Activated naive CD4-positive, alpha-beta T cell (primary cell): Measurements from ENCODE around the gene TMEM174.

Source experiments
- DNase-seq, 4 experiments: peaks; one replicate each; lab custom pipeline; 2025; lab: John Stamatoyannopoulos, UW

Gene TMEM174

DNA sequence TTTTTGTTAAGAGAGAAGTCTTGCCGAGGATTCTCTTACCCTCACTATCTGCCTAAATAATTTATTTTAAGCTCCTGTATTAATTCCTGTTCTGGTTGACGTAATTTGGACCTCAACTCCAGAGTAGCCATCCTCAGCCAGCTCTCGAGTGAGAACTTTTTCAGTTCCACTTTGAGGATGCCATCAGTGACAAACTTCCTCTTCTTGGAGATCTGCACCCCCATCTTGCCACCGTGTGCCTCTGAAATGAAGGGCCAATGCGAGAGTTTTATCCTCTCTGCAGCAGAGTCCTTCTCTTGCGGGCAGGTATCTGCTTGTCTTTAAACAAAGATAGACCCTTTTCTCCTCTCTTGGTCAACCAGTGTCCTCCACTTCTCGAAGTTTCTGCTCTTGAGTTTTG is 19.5 kb upstream of the TMEM174 start:
- no peak for DNase-seq

DNA sequence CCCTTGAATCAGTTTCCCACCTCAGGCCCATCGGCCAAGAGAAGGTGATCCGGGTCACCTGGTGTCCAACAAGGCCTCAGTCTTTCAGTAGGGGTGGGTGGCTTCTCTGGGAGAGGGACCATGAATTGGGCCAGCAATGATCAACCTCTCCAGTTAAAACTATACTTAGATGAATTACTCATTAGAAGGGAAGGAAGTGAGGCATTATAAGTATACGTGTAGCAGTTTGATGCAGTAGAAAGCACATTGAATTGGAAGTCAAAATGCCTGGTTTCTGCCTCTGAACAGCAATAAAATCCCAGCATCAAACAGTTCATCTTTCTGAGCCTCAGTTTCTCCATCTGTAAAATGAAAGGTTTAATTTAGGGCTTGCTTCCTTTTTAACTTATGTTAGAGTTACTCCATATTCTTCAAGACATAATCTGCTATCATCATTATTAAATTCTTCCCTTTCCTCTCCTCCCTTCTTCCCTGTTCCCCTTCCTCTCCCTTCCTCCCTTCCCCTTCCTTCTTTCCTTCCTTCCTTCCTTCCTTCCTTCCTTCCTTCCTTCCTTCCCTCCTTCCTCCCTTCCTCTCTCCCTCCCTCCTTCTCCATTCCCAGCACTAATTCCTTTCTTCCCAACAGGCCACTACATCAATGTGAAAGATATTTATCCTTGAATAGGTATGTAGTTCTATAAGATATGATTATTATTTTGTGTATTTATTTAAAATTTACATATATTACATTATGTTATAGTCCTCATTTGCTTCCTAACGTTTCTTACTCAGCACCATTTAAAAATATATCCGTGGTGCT is 18.6 kb upstream of the TMEM174 start:
- DNase-seq, result no peak

DNA sequence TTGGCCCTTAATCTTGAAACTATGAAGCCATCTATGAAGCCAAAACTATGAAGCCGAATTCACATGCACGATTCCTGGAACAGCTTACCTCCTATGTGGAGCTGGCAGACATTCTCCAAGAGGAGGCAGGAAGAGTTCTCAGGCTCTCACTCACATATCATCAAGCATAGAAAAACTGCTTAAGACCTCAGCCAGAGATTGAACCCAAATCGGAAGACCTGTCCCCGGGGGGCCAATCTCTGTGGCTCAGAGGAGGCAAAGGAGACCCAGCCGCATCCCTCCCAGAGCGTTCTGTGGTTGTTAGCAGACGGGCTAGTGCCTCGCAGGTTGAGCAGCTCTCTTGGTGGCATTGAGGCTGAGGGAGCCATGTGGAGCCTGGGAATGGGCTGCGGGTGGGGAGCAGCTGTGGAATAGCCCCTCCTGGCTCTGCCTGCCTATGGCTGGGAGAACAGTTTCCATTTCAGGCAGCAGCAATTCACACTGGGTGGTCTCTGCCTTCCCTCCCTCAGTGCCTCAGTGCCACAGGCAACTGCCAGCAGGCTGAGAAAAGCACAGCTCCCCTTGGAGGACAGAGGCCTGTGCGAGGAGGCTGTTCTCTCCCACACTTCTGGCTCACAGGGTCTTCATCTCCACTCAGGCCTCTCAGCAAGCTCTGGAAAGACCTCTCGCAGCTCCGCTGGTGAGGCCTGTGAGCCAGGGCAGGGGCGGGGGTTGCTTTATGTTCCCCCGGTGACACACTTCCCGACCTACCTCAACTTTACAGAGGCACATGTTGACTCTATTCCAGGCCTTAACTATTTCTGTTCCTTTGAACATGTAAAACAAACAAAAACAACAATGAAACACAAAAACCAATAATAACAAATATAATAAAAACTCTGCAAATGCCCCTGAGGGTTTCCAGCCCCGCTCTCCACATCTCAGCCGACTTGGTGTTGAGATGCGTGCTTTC is 17.4 kb upstream of the TMEM174 start:
- no peak for DNase-seq

DNA sequence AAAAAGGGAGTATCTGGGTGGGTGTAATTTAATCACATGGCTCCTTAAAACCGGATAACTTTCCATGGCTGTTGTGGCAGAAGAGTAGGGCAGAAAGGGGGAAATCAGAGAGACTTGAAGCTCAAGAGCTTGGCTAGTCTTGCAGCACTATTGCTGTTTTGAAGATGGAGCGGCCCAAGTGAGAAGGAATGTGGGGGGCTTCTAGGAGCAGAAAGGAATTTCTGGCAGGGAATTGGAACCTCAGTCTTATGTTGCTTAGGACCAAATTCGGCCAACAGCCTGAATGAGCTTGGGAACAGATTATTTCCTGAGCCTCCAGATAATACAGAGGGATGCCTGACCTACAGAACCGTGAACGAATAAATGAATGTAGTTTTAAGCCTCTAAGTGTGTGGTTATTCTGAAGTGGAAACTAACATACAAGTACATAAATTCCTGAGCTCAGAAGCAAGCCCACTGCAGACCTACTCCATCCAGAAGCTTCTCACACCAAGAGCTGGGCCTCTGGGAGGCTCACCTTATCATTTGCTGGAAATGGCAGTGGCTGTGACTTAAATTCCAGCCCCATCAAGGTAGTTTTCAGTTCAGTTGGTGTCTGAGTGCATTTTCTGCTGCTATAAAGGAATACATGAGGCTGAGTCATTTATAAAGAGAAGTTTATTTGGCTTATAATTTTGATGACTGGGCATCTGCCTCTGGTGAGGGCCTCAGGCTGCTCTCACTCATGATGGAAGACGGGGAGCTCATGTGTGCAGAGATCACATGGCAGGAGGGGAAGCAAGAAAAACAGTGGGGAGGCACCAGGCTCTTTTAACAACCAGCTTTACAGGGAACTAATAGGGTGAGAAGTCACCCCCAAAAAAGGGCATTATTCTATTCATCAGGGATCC is 15.3 kb upstream of the TMEM174 start:
- DNase-seq, result no peak

DNA sequence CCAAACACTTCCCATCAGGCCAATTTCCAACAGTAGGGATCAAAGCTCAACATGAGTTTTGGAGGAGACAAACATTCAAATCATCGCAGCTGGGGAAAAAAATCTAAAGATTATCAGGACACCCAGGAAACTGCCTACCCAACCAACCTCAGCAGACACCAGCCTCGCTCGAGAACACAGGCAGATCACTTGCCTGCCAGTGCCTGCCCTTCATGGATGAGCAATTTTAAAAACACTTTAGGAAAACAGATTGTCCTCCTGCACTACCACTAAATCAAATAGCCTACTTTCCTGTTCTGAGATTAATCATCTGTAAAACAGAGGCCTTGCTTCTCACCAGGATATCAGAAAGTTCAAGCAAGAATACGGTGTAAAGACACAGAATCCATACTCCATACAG is 14.7 kb upstream of the TMEM174 start:
- no peak for DNase-seq

DNA sequence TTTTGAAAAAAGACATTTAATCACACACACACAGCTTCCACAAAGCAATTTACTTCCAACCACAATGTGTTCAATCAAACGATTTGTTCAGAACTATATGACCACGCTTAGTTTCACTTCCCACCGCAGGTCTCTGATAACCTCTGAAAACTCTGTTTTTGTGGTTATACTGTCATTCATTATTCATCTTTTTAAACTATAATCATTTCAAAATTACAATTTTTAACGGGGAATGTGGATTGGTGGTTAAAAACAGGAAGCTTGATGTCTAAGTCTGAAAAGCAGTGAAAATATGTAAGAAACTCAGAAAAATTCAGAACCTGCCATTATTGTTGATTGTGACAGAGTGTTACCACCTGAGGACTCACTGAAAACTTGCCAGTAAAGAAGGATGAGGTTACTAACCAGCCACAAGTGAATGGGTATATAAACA is 12.7 kb upstream of the TMEM174 start:
- no peak for DNase-seq

DNA sequence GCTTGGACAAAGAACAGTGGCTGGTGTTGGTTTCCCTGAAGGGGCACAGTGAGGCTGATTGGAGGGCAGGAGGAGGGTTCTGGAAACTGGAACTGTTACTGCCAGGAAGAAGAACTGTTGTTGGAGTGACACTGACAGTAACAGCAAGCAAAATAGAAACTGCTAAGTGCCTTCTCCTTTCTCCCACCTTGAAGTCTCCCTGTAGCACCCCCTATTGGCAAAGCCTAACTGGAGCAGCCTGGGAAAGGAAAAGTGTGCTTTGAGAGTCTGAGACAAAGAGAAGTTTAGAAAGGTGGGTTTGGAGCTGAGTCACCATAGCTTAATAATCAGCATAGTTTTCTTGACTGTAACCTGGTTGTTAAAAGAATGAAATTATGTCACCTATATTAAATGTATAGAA is 2.5 kb upstream of the TMEM174 start:
- DNase-seq, result no peak

DNA sequence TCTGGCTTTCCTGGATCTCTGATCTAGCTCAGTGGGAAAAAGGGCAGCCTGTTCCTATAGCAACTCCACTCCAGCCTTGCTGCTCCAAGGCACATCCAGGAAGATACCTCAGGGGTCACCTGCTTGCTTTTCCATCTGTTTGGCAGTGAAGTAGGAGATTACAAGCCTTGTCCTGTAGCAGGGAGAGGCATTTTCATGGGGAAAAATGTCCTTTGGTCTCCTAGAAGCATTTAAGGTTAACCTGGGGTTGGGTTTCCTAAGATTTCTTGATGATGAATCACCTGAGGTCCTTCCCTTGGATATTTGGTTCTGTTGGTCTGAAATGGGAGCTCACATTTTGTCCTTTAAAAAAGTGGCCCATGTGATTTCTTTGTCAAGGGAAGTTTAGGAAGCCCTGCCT is 1.5 kb upstream of the TMEM174 start:
- no peak for DNase-seq

DNA sequence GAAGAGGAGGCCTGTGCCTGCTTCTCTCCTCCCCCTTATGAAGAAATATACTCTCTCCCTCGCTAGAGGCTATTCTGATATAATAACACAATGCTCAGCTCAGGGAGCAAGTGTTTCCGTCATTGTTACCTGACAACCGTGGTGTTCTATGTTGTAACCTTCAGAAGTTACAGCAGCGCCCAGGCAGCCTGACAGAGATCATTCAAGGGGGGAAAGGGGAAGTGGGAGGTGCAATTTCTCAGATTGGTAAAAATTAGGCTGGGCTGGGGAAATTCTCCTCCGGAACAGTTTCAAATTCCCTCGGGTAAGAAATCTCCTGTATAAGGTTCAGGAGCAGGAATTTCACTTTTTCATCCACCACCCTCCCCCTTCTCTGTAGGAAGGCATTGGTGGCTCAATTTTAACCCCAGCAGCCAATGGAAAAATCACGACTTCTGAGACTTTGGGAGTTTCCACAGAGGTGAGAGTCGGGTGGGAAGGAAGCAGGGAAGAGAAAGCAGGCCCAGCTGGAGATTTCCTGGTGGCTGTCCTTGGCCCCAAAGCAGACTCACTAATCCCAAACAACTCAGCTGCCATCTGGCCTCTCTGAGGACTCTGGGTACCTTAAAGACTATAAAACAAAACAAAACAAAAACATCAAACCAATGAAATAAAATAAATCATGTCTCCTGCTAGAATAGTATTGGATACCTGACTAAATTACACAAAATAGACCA is 1.3 kb downstream of the TMEM174 start:
- DNase-seq, result no peak

DNA sequence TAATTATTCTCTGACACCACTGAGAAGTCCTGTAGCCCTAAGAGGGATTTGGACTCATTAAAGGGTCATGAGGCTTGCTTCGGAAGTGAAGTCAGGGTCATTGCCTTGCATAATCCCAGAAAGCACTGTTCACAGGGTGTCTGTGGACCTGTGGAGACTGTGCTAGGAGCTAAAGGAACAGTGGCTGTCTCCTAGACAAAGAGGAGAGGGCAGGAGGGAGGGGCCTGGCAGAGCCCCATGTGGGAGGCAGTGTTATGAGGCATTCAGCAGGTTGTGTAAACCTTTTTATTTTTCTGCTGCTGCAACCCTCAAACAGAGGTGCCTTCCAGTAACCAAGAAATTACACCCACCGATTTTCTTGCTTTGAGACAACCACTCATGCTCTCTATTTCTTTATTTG is 3.3 kb downstream of the TMEM174 start:
- DNase-seq, result no peak

DNA sequence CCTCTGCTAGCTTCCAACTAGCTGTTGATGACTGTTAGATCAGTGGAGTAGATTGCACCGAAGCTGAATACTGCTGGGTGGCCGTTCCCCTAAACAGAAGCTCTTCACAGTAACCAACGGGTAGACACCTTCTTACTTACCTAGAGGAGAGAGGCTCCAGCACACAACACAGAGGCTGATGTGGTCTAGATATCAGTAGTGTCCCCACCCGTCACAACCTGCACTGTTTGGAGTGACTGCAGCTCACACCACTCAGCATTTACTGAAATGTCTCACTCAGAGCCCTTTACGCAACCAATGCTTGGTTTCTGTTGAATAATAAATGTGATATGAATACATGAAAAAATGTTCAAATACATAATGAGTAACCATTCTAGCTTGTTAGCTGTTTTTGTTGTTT is 5.3 kb downstream of the TMEM174 start:
- no peak for DNase-seq

DNA sequence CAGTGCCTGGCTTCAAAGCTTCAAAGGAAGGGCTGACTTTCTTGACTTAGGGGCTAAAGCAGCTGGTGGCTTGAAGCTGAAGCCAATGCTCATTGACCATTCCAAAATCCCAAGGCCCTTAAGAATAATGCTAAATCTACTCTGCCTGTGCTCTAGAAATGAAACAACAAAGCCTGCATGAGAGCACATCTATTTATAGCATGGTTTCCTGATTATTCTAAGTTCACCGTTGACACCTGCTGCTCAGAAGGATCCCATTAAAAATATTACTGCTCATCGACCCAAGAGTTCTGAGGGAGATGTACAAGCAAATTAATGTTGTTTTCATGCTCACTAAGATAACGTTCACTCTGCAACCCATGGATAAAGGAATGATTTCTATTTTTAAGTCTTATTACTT is 6.7 kb downstream of the TMEM174 start:
- DNase-seq, result no peak

DNA sequence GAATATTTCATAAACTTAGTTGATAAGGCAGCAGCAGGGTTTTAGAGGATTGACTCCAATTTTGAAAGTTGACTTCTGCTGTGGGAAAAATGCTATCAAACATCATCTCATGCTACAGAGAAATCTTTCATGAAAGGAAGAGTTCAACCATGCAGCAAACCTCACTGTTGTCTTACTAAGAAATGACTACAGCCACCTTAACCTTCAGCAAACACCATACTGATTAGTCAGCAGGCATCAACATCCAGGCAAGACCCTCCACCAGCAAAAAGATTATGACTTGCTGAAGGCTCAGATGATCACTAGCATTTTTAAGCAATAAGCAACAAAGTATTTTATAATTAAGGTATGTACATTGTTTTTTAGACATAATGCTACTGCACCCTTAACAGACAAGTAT is 7.6 kb downstream of the TMEM174 start:
- DNase-seq, result no peak

DNA sequence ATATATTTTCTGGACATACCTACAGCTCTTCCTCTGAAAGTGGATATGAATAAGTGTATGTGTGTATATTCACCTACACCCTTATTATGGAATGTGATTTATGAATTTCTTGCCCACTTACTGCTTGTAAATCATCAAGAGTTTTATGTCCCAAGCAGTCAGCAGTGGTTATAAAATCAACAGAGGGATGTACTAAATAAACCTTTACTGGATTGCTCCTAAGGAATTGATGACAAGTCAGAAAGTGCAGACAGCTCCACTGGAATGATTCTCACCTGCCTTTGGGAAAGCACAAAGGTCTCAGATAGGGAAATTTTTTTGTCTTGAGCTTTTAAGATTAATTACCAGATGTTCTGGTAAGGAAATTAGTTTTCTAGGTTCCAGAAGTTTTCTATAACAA is 9.3 kb downstream of the TMEM174 start:
- DNase-seq, result no peak

DNA sequence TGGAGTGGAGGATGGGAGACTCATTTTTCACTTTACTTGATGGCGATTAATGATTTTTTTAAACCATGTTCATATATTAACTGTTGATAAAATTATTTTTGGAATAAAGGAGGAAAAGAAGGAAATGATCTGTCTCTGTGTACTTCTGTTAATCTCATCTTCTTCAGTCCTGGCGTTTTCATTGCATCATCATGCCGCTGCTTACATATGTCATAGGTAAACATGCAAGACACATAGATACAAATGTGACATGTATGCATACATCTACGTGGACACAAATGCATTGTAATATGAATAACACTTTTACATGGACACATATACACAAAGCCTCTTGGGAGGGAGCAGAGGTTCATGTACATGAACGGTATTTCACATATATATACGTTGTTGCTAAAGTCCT is 10.0 kb downstream of the TMEM174 start:
- no peak for DNase-seq

DNA sequence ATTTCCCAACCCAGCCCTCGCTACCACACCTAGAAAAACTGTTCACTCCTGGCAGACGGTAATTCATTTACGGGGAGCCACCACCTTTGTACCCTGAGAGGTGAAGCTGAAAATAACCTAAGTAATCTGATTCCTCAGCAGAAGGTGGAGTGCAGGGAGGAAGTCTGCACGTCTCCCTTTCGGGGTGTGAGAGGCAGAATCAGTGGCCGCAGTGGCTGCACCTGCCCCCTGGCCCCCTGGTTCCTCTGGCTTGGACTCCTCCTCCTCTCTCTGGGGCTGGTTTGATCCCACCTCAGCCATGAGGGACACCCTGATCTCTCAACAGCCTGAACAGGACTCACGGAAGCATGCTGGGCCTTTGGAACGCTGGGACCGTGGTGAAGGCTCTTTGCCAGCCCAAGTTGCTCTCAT is 10.5 kb downstream of the TMEM174 start:
- DNase-seq, result no peak

DNA sequence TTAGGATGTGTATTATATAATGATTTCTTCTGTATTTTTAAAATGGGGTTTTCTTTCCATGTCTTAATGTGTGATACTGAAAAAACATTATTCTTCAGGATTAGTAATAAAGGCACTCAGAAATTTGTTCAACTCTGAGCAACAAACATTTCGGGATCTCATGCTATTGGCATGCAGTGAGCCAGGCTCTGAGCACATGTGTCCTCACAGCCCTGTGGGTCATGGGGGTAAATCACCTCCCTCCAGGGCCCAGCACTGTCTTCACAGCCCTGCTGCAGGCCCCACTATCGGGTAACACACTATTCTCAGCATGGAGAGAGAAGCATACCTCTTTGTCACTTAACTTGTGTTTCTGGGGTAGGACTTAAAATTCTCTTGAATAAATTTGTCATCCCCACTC is 14.0 kb downstream of the TMEM174 start:
- no peak for DNase-seq

DNA sequence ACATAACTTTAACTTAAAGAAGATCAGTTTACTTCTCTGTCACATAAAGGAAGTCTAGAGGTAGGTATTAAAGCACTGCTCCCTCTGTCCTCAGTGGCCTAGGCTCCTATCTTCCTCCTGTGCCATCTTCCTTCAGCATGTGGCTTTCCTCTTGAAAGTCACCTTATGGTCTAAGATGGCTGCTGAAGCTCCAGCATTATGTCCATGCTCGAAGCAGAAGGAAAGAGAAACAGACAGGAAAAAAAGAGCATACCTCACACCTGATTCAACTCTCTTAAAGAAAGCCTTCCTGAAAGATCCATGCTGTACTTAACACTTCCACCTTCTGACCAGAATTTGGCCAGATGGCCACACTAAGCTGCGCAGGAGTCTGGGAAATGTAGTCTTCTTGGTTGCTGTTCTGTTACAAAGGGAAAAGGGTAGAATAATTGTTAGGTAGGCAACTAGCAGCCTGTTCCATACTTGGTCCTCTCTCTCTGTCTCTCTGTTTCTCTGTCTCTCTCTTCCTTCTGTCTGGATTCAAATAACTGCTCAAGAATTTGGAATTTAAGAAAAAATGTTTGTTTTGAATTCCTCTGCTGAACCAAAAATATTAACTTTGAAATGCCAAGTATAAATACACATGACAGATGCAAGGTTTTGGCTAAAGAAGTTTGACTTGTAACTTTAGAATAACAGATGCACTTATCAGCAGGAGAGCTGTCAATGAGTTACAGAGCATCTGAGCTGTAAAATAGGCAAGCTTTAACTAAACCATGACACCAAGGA is 16.0 kb downstream of the TMEM174 start:
- DNase-seq, result no peak

DNA sequence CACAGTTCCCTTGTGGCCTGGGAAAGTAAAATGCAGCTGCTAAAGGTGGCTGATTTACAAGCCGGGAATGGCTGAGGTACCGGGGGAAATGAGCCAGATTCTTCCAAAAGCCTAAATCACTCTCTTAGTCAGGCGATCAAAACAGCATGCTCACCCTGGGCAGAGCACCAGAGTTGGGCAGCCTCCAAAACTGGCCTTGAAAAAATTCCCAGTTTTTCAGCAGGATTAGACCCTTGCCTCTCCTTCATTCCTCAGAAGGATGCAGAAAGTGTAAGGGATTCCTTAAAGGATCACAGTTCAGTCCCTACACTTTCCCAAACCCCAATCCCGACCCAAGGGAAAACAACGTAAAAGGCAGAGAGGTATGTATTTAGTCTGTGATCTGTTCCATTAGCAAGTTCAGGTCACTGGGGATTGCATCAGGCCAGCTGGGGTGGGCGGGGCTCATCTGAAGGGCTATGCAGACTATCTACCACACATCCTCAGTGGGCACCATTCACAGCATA is 16.9 kb downstream of the TMEM174 start:
- DNase-seq, result no peak

DNA sequence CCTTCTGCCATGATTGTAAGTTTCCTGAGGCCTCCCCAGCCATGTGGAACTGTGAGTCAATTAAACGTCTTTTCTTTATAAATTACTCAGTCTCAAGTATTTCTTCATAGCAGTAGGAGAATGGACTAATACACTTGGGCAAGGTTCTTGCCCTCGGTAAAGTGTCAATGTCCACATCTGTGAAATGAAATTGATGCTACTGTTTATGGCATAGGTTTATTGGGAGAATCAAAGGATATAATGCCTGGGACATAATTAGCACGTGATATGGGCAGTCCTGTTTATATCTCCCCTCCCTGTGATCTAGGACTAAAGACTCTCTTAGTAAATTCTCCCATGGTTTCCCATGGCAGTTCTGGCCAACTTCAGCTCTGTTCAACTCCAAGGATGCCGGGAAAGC is 19.4 kb downstream of the TMEM174 start:
- no peak for DNase-seq

DNA sequence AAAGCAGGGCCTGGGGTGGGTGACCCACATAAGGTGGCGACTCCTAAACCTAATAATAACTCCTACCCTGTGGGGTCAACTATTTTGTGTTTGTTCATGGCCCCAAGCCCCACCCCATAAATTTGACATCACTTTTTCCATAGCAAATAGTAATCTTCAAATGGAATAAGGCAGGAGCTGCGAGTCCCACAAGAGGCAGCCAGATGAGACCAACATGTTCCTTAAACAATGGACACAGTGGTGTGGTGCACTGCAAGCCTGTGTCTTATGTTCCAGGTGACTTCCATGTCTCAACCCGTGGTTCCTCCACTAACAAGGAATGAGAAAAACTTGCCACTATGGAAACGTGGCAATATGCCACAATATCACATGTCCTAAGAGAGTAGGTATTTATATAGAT is 20.6 kb downstream of the TMEM174 start:
- DNase-seq, result no peak
